ENCODE data around the gene KDM2B.

DNA sequence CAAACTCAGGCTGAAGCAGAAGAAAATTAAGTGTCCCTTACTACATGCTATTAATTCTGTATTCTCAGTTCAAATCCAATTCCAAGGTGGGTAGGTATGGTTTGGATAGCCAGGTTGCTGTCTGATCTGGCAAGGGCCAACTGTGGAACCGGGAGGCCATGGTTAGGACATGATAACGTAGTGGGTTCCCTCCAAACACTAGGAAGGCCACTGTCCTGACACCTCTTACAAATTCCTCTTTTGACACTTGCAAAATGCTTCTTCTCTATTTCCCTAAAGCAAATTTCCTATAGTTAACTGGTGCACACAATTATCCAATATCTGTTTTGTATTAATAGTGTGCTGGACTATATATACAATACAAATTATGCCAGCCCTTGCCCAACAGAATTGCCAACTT is 110.1 kb downstream of the KDM2B start:
- TF ChIP-seq POLR2A (IDR thresholded peaks at IDR 0.05; ENCODE audit: low read length) (no peak), EP300 (IDR thresholded peaks at IDR 0.05) (no peak), ESRRA (IDR thresholded peaks at IDR 0.05; ENCODE audit: borderline replicate concordance, low read length) (no peak), RAD21 (conservative IDR thresholded peaks at IDR 0.05 in 1 of 2, IDR thresholded peaks at IDR 0.05 in 1 of 2) (no peak)
- TF ChIP-seq, protein P1, sequence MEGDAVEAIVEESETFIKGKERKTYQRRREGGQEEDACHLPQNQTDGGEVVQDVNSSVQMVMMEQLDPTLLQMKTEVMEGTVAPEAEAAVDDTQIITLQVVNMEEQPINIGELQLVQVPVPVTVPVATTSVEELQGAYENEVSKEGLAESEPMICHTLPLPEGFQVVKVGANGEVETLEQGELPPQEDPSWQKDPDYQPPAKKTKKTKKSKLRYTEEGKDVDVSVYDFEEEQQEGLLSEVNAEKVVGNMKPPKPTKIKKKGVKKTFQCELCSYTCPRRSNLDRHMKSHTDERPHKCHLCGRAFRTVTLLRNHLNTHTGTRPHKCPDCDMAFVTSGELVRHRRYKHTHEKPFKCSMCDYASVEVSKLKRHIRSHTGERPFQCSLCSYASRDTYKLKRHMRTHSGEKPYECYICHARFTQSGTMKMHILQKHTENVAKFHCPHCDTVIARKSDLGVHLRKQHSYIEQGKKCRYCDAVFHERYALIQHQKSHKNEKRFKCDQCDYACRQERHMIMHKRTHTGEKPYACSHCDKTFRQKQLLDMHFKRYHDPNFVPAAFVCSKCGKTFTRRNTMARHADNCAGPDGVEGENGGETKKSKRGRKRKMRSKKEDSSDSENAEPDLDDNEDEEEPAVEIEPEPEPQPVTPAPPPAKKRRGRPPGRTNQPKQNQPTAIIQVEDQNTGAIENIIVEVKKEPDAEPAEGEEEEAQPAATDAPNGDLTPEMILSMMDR (IDR thresholded peaks at IDR 0.05) = no peak
